GM18909 (cell line): ENCODE data around the gene TMEM158.

ENCODE experiments used
- ATAC-seq: cut with Tn5 transposase; IDR thresholded peaks from one replicate; pipeline ENCODE4 v1.9.1; 2021; ENCODE audit warnings: mild to moderate bottlenecking; ENCODE audit not compliant: unreplicated experiment, poor library complexity

TMEM158 gene

DNA sequence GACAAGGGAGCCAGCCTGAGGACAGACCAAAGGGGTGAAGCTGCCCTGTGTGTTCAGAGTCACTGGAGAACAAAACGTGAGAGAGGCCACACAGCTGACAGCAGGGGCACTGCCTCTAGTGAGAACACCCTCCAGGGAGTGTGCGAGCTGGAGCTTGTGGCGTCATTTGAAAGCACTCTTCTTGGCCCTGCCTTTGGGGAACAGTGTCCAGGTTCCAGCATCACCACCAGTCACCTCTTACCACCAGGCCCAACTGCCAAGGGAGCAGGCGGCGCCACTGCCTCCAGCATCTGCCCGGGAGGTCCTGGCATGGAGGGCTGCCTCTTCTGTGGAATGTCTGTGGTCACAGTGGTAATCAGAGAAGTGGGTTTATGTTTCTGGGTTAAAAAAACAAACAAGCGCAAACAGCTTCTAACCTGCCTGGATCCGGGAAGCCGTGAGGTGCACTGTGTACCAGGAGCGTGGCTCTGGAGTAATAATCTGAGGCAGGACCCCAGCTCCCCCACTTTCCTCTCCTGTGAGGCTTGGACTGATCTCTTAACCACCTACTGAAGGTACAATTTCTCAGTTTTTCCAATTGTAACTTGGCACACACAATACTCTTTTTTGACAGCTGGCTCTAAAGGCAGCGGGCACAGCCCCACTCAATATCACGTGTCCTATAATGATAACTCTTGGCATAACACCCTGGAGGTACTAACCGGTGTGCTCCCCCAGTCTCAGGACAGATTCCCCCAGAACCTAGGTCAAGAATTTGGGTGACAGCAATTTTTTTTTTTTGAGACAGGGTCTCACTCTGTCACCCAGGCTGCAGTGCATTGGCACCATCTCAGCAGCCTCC, 47.7 kb downstream of the TMEM158 start:
- ATAC-seq, result no peak

DNA sequence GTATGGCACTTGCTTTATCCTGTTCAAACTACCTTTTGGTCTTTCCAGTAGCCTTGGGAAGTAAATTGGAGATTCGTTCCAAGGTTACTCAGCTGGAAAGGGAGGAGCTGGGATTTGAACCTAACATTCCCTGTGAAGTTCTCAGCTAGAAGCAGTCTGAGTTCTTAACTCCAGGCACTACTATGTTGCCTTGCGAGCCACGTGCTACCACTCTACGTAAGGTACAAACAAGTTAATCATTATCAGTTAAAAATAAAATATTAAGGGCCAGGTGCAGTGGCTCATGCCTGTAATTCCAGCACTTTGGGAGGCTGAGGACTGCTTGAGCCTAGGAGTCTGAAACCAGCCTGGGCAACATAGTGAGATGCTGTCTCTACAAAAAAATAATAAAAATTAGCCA, 49.2 kb downstream of the TMEM158 start:
- no peak for ATAC-seq
